GM21786 (cell line): ENCODE results near the gene PDLIM4.

ENCODE experiments used
- ATAC-seq: cut with Tn5 transposase; IDR thresholded peaks from one replicate; pipeline ENCODE4 v1.9.1; 2021; ENCODE audit not compliant: unreplicated experiment

Gene PDLIM4

DNA sequence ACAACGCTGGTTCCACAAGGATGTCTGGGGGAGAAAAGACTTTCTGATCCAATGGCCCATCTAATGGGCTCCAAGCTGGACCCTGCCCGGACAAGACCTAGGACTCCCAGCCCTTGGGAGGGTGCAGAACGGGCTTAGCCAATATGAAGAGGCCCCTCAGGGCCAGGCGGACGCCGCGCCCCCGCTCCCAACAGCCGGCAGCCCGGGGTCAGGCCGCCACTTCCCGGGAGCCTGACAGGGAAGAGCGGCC is 30.3 kb upstream of the PDLIM4 start:
- no peak for ATAC-seq

- peak; percentile 86 for ATAC-seq
These were observed 29.8 kb upstream of the PDLIM4 start, which contains the start of gene P4HA2 for GRCh38 chr5:132227485-132228240. TSS of gene P4HA2 (minus strand) at chr5:132227853. CDS start at chr5:132218626, 9,227 bp downstream.

DNA sequence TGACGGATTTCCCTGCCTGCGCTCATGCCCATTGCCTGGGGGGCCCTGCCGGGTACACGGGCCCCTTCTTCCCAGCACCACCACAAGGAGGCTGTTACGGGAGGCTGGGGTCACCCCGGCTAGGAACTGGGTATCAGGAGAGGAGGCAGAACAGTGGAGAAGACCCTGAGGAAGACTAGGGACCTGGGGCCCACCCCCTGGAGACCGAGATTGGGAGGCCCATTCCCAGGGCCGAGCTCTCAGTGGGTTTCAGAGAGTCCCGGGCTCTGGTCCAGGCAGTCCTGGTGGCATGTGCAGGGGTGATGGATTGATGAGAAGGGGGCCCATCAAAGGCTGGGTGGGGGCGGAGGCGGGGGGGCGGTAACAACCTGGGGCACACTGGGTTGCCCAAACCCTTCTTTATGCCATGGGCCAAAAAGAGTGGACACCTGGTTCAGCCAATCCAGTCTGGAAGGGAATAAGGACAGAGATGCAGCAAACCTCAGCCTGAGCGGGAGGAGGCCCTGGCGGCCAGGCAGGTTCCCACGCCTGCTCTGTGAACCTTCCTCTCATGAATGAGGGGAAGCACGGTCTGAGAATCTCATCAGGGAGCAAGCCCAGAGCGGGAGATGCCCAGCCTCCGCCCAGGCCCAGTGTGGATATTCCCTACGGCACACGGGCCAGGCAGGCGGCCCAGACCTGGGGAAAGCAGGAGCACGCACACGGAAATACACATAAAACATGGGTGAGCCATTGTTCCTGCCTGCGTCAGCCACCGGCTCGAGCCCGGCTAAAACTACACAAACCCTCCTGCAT is 29.1 kb upstream of the PDLIM4 start:
- no peak for ATAC-seq

- no peak for ATAC-seq
These were observed 28.3 kb upstream of the PDLIM4 start for GRCh38 chr5:132229236-132229635.

- ATAC-seq: no peak
These were observed 26.6 kb upstream of the PDLIM4 start for GRCh38 chr5:132230871-132231270.

DNA sequence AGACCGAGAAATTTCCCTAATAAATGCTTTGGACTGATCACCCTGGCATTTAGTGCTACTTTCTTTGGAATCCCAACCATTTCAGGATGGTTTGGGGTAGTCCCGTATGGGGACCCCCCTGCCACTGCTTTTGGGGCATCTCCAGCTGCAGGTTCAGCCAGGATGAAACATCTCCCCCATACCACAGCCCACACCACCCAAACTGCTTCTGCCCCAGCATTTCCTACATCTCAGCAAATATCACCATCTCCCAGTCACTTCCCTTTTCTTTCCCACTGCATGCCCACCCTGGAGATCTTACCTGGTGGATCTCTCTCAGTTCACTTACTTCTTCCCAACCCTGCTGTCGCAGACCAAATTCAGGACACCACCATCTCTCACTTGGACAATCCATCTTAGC is 25.0 kb upstream of the PDLIM4 start:
- no peak for ATAC-seq

DNA sequence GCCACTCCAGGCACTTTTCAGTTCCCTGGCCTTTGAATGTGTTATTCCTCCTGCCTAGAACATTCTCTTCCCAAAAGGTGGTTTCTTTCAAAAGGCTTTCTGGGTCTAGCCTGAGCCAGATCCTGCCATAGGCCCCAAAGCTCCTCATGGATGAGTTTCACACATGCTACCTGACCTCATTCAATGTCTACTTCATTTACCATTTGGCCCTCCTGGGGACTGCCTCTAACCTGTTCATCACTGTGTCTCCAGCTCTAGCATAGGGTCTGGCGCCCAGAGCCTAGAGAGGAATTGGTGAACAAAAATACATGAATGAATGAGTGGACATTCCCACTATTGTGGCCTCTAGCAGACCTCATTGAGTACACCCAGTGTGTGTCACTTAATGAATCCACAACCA is 24.4 kb upstream of the PDLIM4 start:
- ATAC-seq: no peak

- ATAC-seq: no peak
These were observed 23.4 kb upstream of the PDLIM4 start for GRCh38 chr5:132233811-132234683.

DNA sequence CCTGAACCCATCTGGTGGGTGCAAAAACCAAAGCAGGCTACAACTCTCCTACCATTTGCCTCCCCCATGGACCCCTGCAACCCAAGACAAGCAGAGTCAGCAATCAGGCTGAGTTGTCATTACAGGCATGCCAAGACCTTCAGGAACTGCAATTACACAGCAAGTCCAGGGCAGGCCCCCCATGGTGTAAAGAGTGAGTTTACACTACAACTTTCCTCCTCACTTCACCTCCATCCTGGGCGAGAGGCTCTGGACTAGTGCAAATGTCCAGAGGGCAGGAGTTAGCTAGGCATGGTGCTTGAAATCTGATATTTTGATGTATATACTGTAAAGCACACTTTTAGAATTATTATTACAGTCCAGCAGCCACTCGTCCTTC is 22.8 kb upstream of the PDLIM4 start:
- no peak for ATAC-seq

DNA sequence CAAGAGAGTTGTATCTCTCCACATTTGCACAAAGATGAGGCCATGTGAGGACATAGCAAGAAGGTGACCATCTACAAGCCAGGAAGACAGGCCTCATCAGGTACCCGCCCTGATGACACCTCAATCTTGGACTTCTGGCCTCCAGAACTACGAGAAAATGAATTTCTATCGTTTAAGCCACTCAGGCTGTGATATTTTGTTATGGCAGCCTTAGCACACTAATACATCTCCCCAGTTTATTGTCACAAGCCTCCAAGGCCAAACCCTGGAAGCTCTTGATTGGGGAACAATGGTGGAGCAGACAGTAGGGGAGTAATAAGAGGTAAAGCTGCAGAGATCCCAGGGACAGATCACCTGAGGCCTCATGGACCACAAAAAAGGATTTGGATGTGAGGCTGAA is 22.2 kb upstream of the PDLIM4 start:
- no peak for ATAC-seq

DNA sequence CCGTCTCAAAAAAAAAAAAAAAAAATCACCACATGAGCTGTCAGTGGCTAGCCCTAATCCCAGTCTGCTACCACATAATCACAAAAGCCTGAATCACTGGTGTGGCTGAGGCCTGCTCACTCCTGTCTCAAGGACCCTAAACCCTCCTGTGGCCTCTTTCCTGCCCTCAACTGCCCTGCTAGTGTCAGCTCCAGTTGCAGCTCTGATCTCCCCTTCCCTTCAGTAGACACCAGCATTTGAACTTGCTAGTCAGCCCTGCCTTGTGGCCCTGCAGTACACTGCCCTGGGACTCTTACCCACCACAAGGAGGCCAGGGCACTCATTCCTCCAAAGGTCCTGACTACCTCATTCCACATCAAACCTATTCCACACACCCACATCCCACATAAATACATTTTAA is 20.4 kb upstream of the PDLIM4 start:
- no peak for ATAC-seq

DNA sequence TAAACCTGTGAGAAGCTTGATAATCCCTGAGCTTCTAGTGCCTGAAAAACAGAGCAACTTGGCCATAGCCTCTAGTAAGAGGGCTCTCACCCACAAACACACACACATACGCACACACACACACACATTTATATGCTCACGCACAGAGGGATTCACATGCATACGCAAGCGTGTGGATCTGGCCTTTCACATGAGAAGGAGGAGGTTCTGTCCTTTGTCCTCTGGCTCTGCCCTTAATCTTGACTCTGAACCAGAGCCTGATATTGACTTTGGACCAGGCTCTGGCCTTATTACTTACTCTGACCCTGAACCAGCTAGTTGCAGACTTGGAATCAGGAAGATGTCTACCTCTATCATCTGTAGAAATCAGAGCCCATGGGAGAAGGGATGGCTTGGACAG is 19.8 kb upstream of the PDLIM4 start:
- ATAC-seq: no peak

DNA sequence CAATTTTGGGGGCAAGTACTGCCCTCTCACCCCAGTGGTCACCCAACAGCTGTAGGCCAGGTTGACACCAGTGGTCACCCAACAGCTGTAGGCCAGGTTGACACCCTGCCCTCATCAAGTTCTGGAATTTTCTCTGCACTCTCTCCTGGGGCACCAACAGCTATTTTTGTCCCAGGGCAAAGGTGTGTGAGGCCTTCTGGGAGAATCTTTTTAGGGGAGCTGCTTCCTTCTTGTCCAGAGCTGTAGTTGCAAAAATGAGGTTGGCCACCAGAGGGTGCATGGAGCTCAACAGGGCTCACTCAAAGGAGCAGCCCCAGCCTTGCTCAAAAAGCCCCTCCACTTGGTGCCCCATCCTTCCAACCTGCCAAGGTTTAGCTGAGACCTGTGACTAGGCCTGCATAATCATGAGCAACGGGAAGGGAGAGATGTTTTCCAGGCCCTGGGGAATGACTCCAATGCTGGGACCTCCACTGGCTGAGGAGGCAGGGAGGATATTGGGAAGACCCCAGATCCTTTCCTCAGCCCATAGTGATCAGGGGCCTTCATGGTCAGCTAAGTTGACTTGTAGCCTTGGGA is 19.2 kb upstream of the PDLIM4 start:
- ATAC-seq: no peak

DNA sequence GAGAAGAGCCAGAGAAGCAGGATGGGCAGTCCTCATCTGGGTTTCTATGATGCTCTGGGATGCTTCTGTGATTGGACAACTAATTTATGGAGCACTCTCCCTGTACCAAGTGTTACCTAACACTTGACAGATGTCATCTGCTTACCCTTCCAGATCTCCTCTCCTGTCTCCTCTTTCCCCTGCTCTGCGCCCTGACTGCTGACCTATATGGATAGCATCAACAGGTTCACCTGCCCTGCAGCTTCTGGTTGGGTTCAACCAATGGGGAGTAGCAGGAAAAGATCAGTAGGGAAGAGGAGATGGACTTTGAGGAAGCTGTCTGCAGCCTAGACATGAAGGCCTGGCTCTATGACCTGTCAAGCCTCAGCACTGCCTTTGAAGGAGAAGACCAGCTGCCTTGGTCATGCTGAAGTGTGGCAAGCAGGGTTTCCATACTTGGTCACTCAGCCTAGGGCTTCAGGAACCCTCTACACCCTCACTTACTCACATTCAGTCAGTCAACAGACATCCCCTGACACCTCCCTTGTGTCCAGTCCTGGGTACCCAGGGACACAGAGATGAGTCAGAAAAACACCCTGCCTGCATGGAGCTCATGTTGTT is 18.5 kb upstream of the PDLIM4 start:
- no peak for ATAC-seq

DNA sequence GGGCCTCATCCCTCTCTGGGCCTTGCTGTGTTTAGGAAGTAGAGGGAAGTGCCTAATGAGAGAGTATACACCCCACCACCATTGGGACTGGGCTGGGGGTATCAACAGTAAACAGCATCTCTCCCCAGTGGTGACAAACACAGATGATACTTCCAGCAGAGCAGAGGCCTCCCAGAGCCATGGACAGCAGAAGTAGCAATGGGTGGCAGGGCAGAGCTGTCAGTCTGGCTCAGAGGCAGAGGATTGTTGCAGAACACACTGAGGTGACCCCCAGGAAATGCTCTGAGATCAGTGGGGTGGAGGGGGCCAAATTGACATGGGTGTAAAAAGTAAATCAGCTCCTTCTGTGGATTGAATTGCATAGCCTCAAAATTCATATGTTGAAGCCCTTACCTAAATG is 17.7 kb upstream of the PDLIM4 start:
- no peak for ATAC-seq

DNA sequence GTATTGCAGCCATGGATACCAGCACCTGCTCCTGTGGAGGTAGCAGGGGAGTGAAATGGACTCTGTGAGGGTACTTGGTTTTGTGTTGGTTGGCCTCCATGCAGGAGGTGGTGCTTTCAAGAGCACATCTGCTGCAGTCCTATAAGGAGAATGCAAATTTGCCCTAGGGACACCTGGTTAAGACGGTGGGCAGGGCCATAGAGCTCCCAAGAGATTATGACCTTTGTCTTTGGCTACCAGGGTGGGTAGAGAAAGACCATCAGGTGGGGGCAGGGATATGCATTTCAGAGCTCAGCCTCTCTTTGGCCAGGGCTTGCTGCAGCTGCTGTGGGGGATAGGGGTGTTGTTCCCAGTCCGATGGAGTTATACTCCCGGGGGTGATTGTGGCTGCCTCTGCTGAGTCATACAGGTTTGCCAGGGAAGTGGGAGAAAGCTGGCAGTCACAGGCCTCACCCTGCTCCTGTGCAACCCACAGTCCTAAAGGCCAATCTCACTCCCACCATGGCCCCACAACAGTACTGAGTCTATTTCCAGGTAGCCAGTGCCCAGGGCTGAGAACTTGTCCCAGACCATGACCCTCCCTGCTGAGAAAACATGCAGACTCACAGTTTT is 14.0 kb upstream of the PDLIM4 start:
- no peak for ATAC-seq

DNA sequence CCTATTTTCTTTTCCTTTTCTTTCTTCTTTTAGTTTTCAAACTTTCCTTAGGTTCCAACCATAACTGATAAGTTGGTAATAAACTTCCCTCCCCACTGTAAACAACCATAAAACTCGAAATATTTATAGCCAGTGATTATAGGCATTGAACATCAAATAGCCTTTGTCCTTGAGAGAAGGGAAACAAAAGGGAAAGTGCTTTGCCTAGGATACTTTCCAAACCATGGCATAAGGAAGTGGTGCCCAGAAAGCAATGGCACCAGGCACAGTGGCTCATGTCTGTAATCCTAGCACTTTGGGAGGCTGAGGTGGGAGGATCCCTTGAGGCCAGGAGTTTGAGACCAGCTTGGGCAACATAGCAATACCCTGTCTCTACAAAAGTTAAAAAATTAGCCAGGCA is 11.9 kb upstream of the PDLIM4 start:
- ATAC-seq: no peak

DNA sequence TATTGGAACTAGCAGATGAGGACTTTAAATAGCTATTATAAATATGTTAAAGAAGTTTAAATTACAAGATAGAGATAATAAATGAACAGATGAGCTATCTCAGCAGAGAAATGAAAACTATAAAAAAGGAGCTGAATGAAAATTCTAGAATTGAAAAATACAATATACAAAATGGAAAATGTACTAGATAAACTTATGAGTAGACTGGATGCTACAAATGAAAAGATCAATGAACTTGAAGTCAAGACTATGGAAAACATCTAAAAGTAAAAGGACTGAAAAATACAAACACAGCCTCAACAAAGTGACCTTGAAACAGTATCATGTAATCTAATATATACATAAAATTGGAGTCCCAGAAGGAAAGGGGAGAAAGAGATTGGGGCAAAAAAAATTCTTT is 10.7 kb upstream of the PDLIM4 start:
- ATAC-seq: no peak

- ATAC-seq: no peak
These were observed 6.9 kb upstream of the PDLIM4 start for GRCh38 chr5:132250547-132250946.

GRCh38 chr5:132251220-132251725 is 6.2 kb upstream of the PDLIM4 start:
- ATAC-seq: no peak
